Tibial nerve (tissue), 4 donors: ENCODE measurements around the gene PLAU.

Experiments
- CTCF ChIP-seq, 5 experiments: fragments of 200-600 bp in 3 of 5; fragments of 450-650 bp in 2 of 5; sonication (generic) in 3 of 5; IDR thresholded peaks; one replicate each; pipeline ENCODE4 v1.5.1; 2016 to 2019; ENCODE audit warnings: antibody characterized with exemption in 5 of 5, mild to moderate bottlenecking in 3 of 5, moderate library complexity in 2 of 5
- EP300 ChIP-seq, 2 donors: sonication (generic); formaldehyde crosslinking; IDR thresholded peaks; one replicate each; pipeline ENCODE4 v1.6.1; 2017; ENCODE audit warnings: antibody characterized with exemption in 2 of 2, mild to moderate bottlenecking in 1 of 2
- POLR2A ChIP-seq, 2 donors: fragments of 450-650 bp; IDR thresholded peaks; one replicate each; pipeline ENCODE4 v1.6.1; 2017; ENCODE audit warnings: antibody characterized with exemption in 2 of 2, mild to moderate bottlenecking in 2 of 2, moderate library complexity in 2 of 2

- TF ChIP-seq CTCF (IDR thresholded peaks at IDR 0.05) (no peak), POLR2A (IDR thresholded peaks at IDR 0.05) (no peak), EP300 (IDR thresholded peaks at IDR 0.05) (no peak)
These were observed 14.6 kb downstream of the PLAU start for GRCh38 chr10:73925539-73925938.
